Superior temporal gyrus (tissue), 1 donor: Measurements from ENCODE around the gene SRP19.
"Not testable (repeated sequence)": the region's sequence is repeated elsewhere in the genome, so short reads cannot be mapped to it uniquely, and the experiment has no call there.

Experiments
- DNase-seq: peaks from one replicate; pipeline ENCODE4 v3.0.0-alpha.2; 2016; ENCODE audit errors: extremely low spot score

SRP19 gene

GRCh38 chr5:112860929-112861637 lies at the start of gene SRP19:
TSS of gene SRP19 (plus strand) at chr5:112861287. CDS start at chr5:112861377, 90 bp downstream.
- peak; percentile 98 for DNase-seq

GRCh38 chr5:112812549-112812948 lies 48.5 kb upstream of the SRP19 start:
- no peak for DNase-seq

GRCh38 chr5:112820246-112820645 lies 40.8 kb upstream of the SRP19 start:
- no peak for DNase-seq

GRCh38 chr5:112822456-112822855 lies 38.6 kb upstream of the SRP19 start:
- peak; percentile 46 for DNase-seq

GRCh38 chr5:112823181-112823580 lies 37.9 kb upstream of the SRP19 start:
- no peak for DNase-seq

- no peak for DNase-seq
Measured at GRCh38 chr5:112823656-112824055, 37.4 kb upstream of the SRP19 start.

- no peak for DNase-seq
Measured at GRCh38 chr5:112824197-112824596, 36.9 kb upstream of the SRP19 start.

GRCh38 chr5:112830378-112830777 lies 30.7 kb upstream of the SRP19 start:
- DNase-seq, result no peak

- no peak for DNase-seq
Measured at GRCh38 chr5:112833971-112834370, 27.1 kb upstream of the SRP19 start.

- no peak for DNase-seq
Measured at GRCh38 chr5:112844489-112844888, 16.6 kb upstream of the SRP19 start.

- DNase-seq, result no peak
Measured at GRCh38 chr5:112846556-112846955, 14.5 kb upstream of the SRP19 start.

- DNase-seq, result no peak
Measured at GRCh38 chr5:112847306-112847705, 13.8 kb upstream of the SRP19 start.

GRCh38 chr5:112848116-112848811 lies 12.8 kb upstream of the SRP19 start:
- DNase-seq, result peak; percentile 82

GRCh38 chr5:112849912-112850311 lies 11.2 kb upstream of the SRP19 start:
- DNase-seq, result no peak

GRCh38 chr5:112854651-112855050 lies 6.4 kb upstream of the SRP19 start:
- DNase-seq, result no peak

GRCh38 chr5:112857866-112858265 lies 3.2 kb upstream of the SRP19 start:
- DNase-seq, result no peak

- not testable (repeated sequence) for DNase-seq
Measured at GRCh38 chr5:112860571-112860928, 537 bp upstream of the SRP19 start.

GRCh38 chr5:112861638-112861985 lies 525 bp downstream of the SRP19 start:
- no peak for DNase-seq

- DNase-seq, result no peak
Measured at GRCh38 chr5:112862085-112862484, 998 bp downstream of the SRP19 start.

GRCh38 chr5:112863549-112863948 lies 2.5 kb downstream of the SRP19 start:
- DNase-seq, result no peak

- no peak for DNase-seq
Measured at GRCh38 chr5:112865128-112865527, 4.0 kb downstream of the SRP19 start.

GRCh38 chr5:112866739-112867138 lies 5.7 kb downstream of the SRP19 start:
- no peak for DNase-seq

GRCh38 chr5:112867411-112867810 lies 6.3 kb downstream of the SRP19 start:
- peak; percentile 50 for DNase-seq

GRCh38 chr5:112869948-112870347 lies 8.9 kb downstream of the SRP19 start:
- DNase-seq, result no peak
